ENCODE measurements around the gene SFTPD. TPM values are rescaled to one million over a fixed set of nuclear protein-coding genes. Genes with fewer than 3 reads are reported as not detected.
"Not testable (repeated sequence)": the region's sequence is repeated elsewhere in the genome, so short reads cannot be mapped to it uniquely, and the experiment has no call there.

SFTPD gene
- total RNA-seq (1 to 10 TPM in 1 of 2 donors, under 1 TPM in 1; 0.59 to 1.1 TPM), polyA plus RNA-seq (ENCODE audit: insufficient read length in 2 of 2) (1 to 10 TPM; 2.6 to 2.8 TPM)
- long read RNA-seq, donor 1 = 0 reads
- long read RNA-seq, donor 2 = 0 reads
- long read RNA-seq, donor 3 = 0 reads
- long read RNA-seq, donor 4, partial matches to known transcripts = 5 of 7 reads
- long read RNA-seq, donor 4, other reads (novel, unspliced or antisense) = 0 of 7 reads

GRCh38 chr10:79948976-79949722 is at the start of gene SFTPD:
TSS of gene SFTPD (minus strand) at chr10:79949105. CDS start at chr10:79946659, 2,446 bp downstream.
- Histone ChIP-seq H3K4me3 (ENCODE audit: low read depth, low read length) (no peak within 1 kb of the TSS), H3K9me3 (ENCODE audit: control insufficient read depth, insufficient read depth, low read length) (peaks cover 7% of the 10 kb centered on the region), H3K27ac (ENCODE audit: low read depth, low read length) (no peak within 1 kb of the TSS), H3K27me3 (ENCODE audit: control insufficient read depth, insufficient read depth, low read length) (no peaks in the 10 kb centered on the region), H3K4me1 (ENCODE audit: control insufficient read depth, insufficient read depth, low read length) (no peaks in the 10 kb centered on the region), H3K36me3 (ENCODE audit: control insufficient read depth, insufficient read depth, low read length) (no peaks in the 10 kb centered on the region)
- WGBS (ENCODE audit: insufficient coverage) = 89% methylated on average over 1 of the region's 3 CpGs
- no peak for DNase-seq (ENCODE audit: low read depth in 4 of 6, low spot score in 6 of 6)

- no peaks in the 10 kb centered on the region for H3K9me3 ChIP-seq (ENCODE audit: control insufficient read depth, insufficient read depth, low read length)
- no peak overlapping the region for H3K4me3 ChIP-seq (ENCODE audit: low read depth, low read length)
- 50% methylated on average over 1 of the region's 1 CpG for WGBS (ENCODE audit: insufficient coverage)
- no peak for DNase-seq (ENCODE audit: low read depth in 4 of 6, low spot score in 6 of 6)
- H3K27me3 ChIP-seq (ENCODE audit: control insufficient read depth, insufficient read depth, low read length) = no peaks in the 10 kb centered on the region
- no peak overlapping the region for H3K27ac ChIP-seq (ENCODE audit: low read depth, low read length)
- no peaks in the 10 kb centered on the region for H3K36me3 ChIP-seq (ENCODE audit: control insufficient read depth, insufficient read depth, low read length)
- no peaks in the 10 kb centered on the region for H3K4me1 ChIP-seq (ENCODE audit: control insufficient read depth, insufficient read depth, low read length)
These were observed 47.2 kb upstream of the SFTPD start for GRCh38 chr10:79995979-79996634.

- H3K4me1 ChIP-seq (ENCODE audit: control insufficient read depth, insufficient read depth, low read length) = no peaks in the 10 kb centered on the region
- no peak overlapping the region for H3K27ac ChIP-seq (ENCODE audit: low read depth, low read length)
- H3K27me3 ChIP-seq (ENCODE audit: control insufficient read depth, insufficient read depth, low read length) = no peaks in the 10 kb centered on the region
- no peaks in the 10 kb centered on the region for H3K9me3 ChIP-seq (ENCODE audit: control insufficient read depth, insufficient read depth, low read length)
- DNase-seq (ENCODE audit: low read depth in 4 of 6, low spot score in 6 of 6) = no peak
- H3K4me3 ChIP-seq (ENCODE audit: low read depth, low read length) = no peak overlapping the region
- no CpG with 5 or more reads among the region's 5 CpGs for WGBS (ENCODE audit: insufficient coverage)
- no peaks in the 10 kb centered on the region for H3K36me3 ChIP-seq (ENCODE audit: control insufficient read depth, insufficient read depth, low read length)
These were observed 45.7 kb upstream of the SFTPD start for GRCh38 chr10:79994556-79994955.

GRCh38 chr10:79988199-79988598 is 39.3 kb upstream of the SFTPD start:
- H3K9me3 ChIP-seq (ENCODE audit: control insufficient read depth, insufficient read depth, low read length); H3K27me3 ChIP-seq (ENCODE audit: control insufficient read depth, insufficient read depth, low read length); H3K27ac ChIP-seq (ENCODE audit: low read depth, low read length); H3K4me3 ChIP-seq (ENCODE audit: low read depth, low read length); DNase-seq (ENCODE audit: low read depth in 4 of 6, low spot score in 6 of 6); H3K36me3 ChIP-seq (ENCODE audit: control insufficient read depth, insufficient read depth, low read length); H3K4me1 ChIP-seq (ENCODE audit: control insufficient read depth, insufficient read depth, low read length): not testable (repeated sequence)
- WGBS (ENCODE audit: insufficient coverage) = no CpG with 5 or more reads among the region's 2 CpGs

- H3K36me3 ChIP-seq (ENCODE audit: control insufficient read depth, insufficient read depth, low read length); DNase-seq (ENCODE audit: low read depth in 4 of 6, low spot score in 6 of 6); H3K9me3 ChIP-seq (ENCODE audit: control insufficient read depth, insufficient read depth, low read length); H3K4me3 ChIP-seq (ENCODE audit: low read depth, low read length); H3K27ac ChIP-seq (ENCODE audit: low read depth, low read length): not testable (repeated sequence)
- Histone ChIP-seq H3K4me1 (ENCODE audit: control insufficient read depth, insufficient read depth, low read length) (peaks cover 16% of the 10 kb centered on the region), H3K27me3 (ENCODE audit: control insufficient read depth, insufficient read depth, low read length) (peaks cover 10% of the 10 kb centered on the region)
- WGBS (ENCODE audit: insufficient coverage) = no CpG with 5 or more reads among the region's 2 CpGs
These were observed 37.8 kb upstream of the SFTPD start for GRCh38 chr10:79986661-79987060.

- peaks cover 10% of the 10 kb centered on the region for H3K27me3 ChIP-seq (ENCODE audit: control insufficient read depth, insufficient read depth, low read length)
- no peaks in the 10 kb centered on the region for H3K9me3 ChIP-seq (ENCODE audit: control insufficient read depth, insufficient read depth, low read length)
- 79% methylated on average over 2 of the region's 3 CpGs for WGBS (ENCODE audit: insufficient coverage)
- no peaks in the 10 kb centered on the region for H3K36me3 ChIP-seq (ENCODE audit: control insufficient read depth, insufficient read depth, low read length)
- no peak for DNase-seq (ENCODE audit: low read depth in 4 of 6, low spot score in 6 of 6)
- H3K27ac ChIP-seq (ENCODE audit: low read depth, low read length) = no peak overlapping the region
- H3K4me1 ChIP-seq (ENCODE audit: control insufficient read depth, insufficient read depth, low read length) = peaks cover 19% of the 10 kb centered on the region
- H3K4me3 ChIP-seq (ENCODE audit: low read depth, low read length) = no peak overlapping the region
These were observed 36.7 kb upstream of the SFTPD start for GRCh38 chr10:79985481-79986072.

- H3K4me3 ChIP-seq (ENCODE audit: low read depth, low read length) = no peak overlapping the region
- 90% methylated on average over 5 of the region's 9 CpGs for WGBS (ENCODE audit: insufficient coverage)
- H3K27ac ChIP-seq (ENCODE audit: low read depth, low read length) = no peak overlapping the region
- H3K4me1 ChIP-seq (ENCODE audit: control insufficient read depth, insufficient read depth, low read length) = peaks cover 19% of the 10 kb centered on the region
- no peak for DNase-seq (ENCODE audit: low read depth in 4 of 6, low spot score in 6 of 6)
- H3K36me3 ChIP-seq (ENCODE audit: control insufficient read depth, insufficient read depth, low read length) = no peaks in the 10 kb centered on the region
- H3K9me3 ChIP-seq (ENCODE audit: control insufficient read depth, insufficient read depth, low read length) = no peaks in the 10 kb centered on the region
- peaks cover 10% of the 10 kb centered on the region for H3K27me3 ChIP-seq (ENCODE audit: control insufficient read depth, insufficient read depth, low read length)
These were observed 35.9 kb upstream of the SFTPD start for GRCh38 chr10:79984851-79985250.

GRCh38 chr10:79983286-79983909 is 34.5 kb upstream of the SFTPD start:
- H3K4me3 ChIP-seq (ENCODE audit: low read depth, low read length) = no peak overlapping the region
- no peaks in the 10 kb centered on the region for H3K36me3 ChIP-seq (ENCODE audit: control insufficient read depth, insufficient read depth, low read length)
- 16% methylated on average over 36 of the region's 40 CpGs for WGBS (ENCODE audit: insufficient coverage)
- peak in 2 of 6 donors; percentile 6 to 34 for DNase-seq (ENCODE audit: low read depth in 4 of 6, low spot score in 6 of 6)
- peaks cover 23% of the 10 kb centered on the region for H3K4me1 ChIP-seq (ENCODE audit: control insufficient read depth, insufficient read depth, low read length)
- H3K27ac ChIP-seq (ENCODE audit: low read depth, low read length) = no peak overlapping the region
- peaks cover 10% of the 10 kb centered on the region for H3K27me3 ChIP-seq (ENCODE audit: control insufficient read depth, insufficient read depth, low read length)
- no peaks in the 10 kb centered on the region for H3K9me3 ChIP-seq (ENCODE audit: control insufficient read depth, insufficient read depth, low read length)

GRCh38 chr10:79982861-79983260 is 34.0 kb upstream of the SFTPD start:
- Histone ChIP-seq H3K27me3 (ENCODE audit: control insufficient read depth, insufficient read depth, low read length) (peaks cover 10% of the 10 kb centered on the region), H3K9me3 (ENCODE audit: control insufficient read depth, insufficient read depth, low read length) (no peaks in the 10 kb centered on the region), H3K4me1 (ENCODE audit: control insufficient read depth, insufficient read depth, low read length) (peaks cover 23% of the 10 kb centered on the region), H3K4me3 (ENCODE audit: low read depth, low read length) (no peak overlapping the region), H3K27ac (ENCODE audit: low read depth, low read length) (no peak overlapping the region), H3K36me3 (ENCODE audit: control insufficient read depth, insufficient read depth, low read length) (no peaks in the 10 kb centered on the region)
- 27% methylated on average over 11 of the region's 11 CpGs for WGBS (ENCODE audit: insufficient coverage)
- DNase-seq (ENCODE audit: low read depth in 4 of 6, low spot score in 6 of 6) = peak in 2 of 6 donors; percentile 30 to 38

All from spinal cord (tissue), 10 donors.